Measurements from ENCODE around the gene SMIM10.
"Not testable (repeated sequence)": the region's sequence is repeated elsewhere in the genome, so short reads cannot be mapped to it uniquely, and the experiment has no call there.

The SMIM10 gene

DNA sequence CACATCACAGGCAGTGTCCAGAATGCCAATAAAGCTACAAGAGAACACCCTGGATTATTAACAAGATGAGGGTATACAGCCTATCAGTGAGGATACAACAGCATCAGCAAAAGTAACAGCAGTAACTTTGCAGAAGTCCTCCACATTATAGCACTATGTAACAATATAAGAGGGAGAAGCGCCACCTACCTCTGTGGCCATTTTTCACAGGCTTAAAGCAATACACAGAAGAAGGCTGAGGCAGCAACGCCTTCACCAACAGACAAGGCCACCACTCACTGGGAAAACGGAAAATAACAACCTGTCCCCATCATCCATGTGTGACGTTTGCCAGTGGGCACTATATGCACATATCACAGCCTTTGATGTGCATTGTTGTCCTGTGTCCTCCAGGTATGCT lies 19.0 kb downstream of the SMIM10 start:
- H3K27ac ChIP-seq, result no peak overlapping the region
- no peak for DNase-seq (ENCODE audit: low read depth, low spot score)

DNA sequence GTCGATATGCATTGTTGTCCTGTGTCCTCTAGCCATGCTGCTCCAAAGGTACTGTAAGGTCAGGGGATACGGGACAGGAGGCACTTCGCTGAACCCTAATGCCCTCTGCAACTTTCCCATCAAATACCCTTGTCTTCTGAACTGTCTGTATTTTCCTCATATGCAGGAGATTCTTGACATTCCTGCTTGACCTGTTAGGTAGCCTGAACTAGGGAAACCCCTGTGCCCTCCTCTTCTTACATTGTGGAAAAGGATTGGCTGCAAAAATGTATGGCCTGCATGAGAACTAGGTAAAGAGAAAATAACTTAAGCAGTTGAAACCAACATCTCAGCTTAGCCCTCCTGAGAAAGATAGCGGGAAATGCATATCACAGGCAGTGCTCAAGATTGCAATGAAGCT lies 20.1 kb downstream of the SMIM10 start:
- no peak overlapping the region for H3K27ac ChIP-seq

DNA sequence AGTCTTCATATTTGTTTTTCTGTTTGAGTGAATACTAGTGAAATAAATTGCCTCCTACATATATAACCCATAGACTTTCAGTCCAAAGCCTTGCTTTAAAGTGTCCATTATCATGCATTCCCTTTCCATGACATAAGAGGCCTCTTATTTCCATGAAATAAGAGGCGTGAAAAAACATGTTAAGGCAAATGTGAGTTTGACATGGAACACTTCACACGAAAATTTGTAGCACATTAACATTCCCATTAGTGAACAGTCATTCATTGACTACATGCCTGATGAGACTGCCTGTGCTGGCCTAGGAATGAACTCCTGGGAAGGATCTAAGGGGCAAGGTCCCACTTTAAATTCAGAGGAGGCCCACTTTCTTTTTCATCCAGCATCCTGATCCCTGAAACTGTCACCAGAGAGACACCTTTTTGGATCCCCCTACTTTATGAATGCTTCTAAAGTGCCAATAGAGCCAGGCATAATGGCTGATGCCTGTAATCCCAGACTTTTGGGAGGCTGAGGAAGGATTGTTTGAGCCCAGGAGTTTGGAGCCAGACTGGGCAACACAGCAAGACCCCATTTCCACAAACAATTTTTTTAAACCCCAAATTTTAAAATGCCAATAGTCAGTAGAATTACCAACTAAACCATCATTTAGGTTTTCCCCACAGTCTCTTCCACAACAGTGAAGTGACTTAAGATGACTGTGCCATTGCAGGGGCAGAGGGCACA lies 24.9 kb downstream of the SMIM10 start:
- no peak overlapping the region for H3K27ac ChIP-seq
- DNase-seq (ENCODE audit: low read depth, low spot score), result no peak

More for the DNA sequence above, 20.1 kb downstream of the SMIM10 start:
- DNase-seq (ENCODE audit: low read depth, low spot score), result no peak

DNA sequence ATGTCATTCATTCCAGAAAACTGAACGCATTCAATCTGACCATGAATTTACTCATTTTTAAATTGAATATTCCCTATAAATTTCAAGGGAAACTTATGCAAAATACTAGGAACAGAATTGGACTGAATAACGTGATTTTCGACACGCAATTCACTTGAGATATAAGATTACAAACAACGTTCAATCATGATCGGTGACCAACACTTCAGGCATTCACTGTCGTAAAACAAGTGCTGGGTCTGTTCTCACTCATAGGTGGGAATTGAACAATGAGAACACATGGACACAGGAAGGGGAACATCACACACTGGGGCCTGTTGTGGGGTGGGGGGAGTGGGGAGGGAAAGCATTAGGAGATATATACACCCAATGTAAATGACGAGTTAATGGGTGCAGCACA lies 29.1 kb downstream of the SMIM10 start:
- not testable (repeated sequence) for H3K27ac ChIP-seq; DNase-seq (ENCODE audit: low read depth, low spot score)

DNA sequence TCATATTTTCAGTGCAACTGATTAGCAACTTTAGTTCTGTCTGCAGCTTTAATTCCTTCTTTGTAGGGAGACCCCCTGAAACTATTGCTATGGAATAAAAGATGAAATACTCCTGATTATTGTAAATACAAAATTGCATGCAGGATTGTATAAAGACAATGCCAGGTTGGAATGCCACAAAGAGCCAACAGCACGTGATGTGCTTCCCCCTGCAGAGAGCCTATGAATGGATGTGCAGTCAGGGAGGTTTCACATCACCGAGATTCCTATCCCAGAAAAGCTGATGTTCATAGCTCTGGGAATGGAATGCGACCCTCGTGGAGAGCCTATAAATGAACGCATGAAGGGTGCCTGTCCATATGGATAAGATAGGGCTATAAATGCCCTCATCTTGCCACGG lies 33.0 kb downstream of the SMIM10 start:
- not testable (repeated sequence) for DNase-seq (ENCODE audit: low read depth, low spot score)
- peak overlapping the region; percentile 34 for H3K27ac ChIP-seq

DNA sequence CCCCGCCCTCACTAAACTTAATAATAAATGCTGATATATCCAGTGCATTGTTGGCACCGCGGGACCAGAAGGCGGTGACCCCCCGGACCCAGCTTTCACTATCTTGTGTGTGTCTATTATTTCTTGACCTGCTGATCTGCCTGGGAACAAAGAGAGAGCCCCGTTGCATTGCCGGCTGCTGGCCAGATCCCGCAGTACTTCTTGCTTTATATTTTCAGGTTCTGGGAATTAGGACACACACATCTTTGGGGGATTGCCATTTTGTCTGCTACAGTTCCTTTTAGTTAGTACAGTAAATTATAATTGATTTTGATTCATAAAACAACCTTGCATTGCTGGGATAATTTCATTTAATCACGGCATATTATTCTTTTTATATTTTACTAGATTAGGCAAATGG lies 33.7 kb downstream of the SMIM10 start:
- H3K27ac ChIP-seq, result peak overlapping the region; percentile 34
- no peak for DNase-seq (ENCODE audit: low read depth, low spot score)

DNA sequence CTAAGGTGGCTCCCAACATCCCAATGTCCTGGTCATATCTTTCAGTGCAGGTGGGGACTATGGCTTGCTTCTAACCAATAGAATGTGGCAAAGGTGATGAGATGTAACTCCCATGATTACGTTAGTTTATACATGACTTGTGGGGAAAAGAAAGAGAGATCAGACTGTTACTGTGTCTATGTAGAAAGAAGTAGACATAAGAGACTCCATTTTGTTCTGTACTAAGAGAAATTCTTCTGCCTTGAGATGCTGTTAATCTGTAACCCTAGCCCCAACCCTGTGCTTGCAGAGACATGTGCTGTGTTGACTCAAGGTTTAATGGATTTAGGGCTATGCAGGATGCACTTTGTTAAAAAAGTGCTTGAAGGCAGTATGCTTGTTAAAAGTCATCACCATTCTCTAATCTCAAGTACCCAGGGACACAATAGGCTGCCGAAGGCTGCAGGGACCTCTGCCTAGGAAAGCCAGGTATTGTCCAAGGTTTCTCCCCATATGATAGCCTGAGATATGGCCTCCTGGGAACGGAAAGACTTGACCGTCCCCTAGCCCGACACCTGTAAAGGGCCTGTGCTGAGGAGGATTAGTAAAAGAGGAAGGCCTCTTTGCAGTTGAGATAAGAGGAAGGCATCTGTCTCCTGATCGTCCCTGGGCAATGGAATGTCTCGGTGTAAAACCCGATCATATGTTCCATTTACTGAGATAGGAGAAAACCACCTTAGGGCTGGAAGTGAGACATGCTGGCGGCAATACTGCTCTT lies 39.6 kb downstream of the SMIM10 start:
- not testable (repeated sequence) for DNase-seq (ENCODE audit: low read depth, low spot score)
- H3K27ac ChIP-seq, result peak overlapping the region; percentile 46

DNA sequence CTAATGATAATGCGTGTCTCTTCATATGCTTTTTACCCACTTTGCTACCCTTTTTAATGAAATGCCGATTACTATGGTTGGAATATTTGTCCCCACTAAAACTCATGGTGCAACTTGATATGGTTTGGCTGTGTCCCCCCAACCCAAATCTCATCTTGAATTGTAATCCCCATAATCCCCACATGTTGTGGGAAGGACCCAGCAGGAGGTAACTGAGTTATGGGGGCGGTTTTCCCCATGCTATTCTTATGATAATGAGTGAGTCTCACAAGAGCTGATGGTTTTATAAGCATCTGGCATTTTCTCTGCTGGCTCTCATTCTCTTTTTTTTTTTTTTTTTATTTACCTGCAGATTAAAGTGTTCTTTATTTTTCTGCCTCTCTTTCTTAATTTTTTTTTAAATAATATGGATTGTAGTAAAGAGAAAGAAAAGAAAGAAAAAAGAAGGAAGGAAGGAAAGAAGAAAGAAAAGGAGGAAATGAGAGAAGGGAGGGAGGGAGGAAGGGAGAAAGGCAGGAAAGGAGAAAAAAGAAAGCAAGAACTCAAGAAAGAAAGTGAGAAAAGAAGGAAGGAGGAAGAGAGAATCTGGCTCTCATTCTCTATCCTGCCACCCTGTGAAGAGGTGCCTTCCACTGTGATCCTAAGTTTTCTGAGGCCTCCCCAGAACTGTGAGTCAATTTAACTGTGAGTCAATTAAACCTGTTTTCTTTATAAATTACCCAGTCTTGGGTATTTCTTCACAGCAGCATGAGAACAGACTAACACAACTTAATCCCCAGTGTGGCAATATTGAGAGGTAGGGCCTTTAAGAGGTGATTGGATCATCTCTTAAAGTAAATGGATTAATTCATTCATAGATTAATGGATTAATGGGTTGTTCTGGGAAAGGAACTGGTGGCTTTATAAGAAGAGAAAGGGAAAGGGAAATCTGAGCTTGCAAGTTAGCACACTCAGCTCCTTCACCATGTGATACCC lies 50.6 kb downstream of the SMIM10 start:
- not testable (repeated sequence) for DNase-seq (ENCODE audit: low read depth, low spot score); H3K27ac ChIP-seq
